SW 1271 (cell line): ENCODE data around the gene DENND1A.
"Not testable (repeated sequence)": the region's sequence is repeated elsewhere in the genome, so short reads cannot be mapped to it uniquely, and the experiment has no call there.

Source experiments
- DNase-seq, 2 experiments: peaks; one replicate each; lab custom pipeline; 2025; lab: John Stamatoyannopoulos, UW

Gene DENND1A

GRCh38 chr9:123946101-123946821 lies 16.3 kb upstream of the DENND1A start:
- DNase-seq = no peak

- no peak for DNase-seq
Measured at GRCh38 chr9:123945532-123945931, 15.6 kb upstream of the DENND1A start.

DNA sequence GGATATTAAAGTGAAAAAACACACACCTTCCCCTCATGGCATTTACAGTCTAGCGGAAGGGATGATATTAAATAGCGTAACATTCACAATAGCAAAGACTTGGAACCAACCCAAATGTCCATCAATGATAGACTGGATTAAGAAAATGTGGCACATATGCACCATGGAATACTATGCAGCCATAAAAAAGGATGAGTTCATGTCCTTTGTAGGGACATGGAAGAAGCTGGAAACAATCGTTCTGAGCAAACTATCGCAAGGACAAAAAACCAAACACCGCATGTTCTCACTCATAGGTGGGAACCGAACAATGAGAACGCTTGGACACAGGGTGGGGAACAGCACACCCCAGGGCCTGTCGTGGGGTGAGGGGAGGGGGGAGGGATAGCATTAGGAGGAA lies 14.5 kb upstream of the DENND1A start:
- not testable (repeated sequence) for DNase-seq

DNA sequence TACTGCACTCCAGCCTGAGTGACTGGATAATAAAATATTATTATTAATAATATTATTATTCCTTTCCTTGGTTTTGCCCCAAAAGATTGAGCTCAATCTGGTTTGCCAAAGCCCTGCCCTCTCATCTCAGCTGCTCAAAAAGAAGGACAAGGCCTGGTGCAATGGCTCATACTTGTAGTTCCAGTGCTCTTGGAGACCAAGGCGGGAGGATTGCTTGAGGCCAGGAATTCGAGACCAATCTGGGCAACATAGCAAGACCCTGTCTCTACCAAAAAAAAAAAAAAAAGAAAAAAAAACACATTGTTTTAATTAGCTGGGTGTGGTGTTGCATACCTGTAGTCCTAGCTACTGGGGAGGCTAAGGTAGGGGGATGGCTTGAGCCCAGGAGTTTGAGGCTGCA lies 13.7 kb upstream of the DENND1A start:
- no peak for DNase-seq

DNA sequence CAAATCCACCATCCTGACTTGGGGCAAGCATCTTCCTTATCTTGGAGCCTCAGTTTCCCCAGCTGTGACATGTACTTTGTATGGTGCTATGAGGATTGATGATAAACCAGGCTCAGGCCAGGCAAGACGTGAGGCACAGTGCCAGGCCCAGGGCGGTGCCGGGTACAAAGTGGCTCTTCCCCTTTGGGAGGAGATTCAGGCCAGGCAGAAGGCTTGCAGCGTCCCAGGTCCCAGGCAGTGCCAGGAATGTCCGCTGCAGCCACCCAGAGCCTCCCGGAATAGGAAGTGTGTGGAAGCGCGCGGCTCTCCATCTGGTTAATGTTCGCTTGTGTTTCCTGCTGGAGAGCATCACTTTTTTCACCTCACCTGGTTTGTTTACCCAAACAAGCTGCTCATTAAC lies 12.6 kb upstream of the DENND1A start:
- no peak for DNase-seq

DNA sequence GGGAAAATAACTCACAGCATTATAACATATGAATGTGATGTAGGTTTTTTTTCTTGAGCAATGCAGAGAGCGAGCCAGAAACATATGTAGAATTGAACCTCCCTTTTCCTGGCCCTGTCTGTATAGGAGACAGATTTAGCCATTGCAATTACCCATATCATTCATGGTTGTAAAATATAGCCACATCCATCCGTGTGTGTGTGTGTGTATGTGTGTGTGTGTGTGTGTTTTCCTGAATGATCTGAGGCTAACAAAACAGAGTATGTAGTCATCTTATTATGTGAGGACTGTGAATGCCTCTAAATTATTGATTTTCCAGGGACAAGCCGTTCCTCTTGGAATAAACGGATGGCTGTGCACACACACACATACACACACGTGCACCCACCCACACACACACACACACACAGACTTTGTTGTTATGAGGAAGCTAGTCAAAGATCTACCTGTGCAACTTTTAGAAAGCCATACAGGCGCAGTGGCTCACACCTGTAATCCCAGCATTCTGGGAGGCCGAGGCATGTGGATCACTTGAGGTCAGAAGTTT lies 11.7 kb upstream of the DENND1A start:
- DNase-seq = no peak

DNA sequence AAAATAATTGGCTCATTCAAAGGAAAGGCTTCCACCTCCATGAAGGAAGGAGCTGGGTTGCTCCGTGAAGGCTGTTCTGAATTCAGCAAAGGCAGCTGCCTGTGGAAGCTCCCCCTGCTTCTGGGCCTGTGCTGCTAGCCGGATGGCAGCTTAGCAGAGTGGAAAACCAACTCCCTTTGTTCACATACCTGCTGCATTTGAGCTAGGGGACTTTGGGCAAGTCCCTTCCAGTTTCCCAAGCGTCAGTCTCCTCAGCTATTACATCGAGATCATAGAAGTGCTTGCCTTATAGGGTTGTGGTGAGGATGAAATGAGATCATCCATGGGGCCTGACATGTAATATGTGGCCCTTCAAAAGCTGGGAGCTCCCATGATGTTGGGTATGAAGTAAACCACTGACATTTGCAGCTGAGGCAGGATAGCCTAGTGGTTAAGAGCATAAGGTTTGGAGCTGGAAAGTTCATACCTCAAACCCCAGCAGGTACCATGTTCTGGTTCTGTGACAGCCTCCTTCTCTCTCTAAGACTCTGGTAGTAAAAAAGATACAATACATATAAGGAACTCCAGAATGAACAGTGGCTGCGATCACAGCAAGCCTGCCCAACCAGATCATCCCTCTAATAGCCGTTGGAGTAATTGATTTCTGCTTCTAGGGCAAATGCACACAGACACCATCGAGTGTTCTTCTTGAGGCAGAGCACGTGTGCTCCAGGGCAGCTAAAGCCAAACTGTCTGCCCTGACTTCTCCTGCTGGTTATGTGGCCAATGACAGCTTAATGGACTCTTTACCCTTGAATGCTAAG lies 11.0 kb upstream of the DENND1A start:
- DNase-seq = no peak

GRCh38 chr9:123938401-123938800 lies 8.5 kb upstream of the DENND1A start:
- DNase-seq = no peak

- DNase-seq = not testable (repeated sequence)
Measured at GRCh38 chr9:123936575-123936974, 6.6 kb upstream of the DENND1A start.

DNA sequence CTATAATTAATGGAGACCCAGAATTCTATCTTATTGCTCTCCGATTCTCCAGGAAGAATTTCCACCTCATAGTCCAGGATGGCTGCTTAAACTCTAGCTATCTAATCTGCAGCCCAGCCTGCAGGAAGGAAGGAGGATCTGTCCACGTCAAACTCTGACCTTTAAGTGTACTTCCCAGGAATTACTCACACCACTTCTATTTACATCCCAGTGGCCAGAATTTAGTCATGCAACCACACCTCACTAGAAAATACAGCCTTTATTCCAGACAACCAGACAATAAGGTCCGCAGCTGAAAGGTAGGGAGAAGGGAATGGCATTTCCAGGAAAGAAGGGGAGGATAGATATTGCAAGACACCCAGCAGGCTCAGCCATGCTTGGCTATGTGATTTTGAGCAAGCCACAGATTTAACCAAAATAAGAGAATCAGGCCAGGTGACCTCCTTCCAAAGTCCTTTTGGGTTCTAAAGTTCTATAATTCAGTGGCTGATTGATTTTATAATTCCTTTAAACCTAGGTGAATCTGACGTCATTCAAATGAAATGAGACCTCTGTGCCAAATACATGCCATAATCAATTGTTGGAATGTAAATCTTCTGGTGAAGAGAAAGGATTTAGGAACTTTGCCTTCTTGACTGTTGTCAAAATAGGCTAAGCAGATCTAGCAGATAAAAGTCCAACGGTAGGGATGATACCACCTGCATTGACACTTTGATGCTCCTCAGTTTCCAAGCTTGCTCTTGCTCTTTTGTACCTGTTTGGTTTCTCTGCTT lies 3.7 kb upstream of the DENND1A start:
- DNase-seq = peak in 1 of 2 experiments; percentile 87

GRCh38 chr9:123929177-123929869 lies 603 bp downstream of the DENND1A start:
- DNase-seq = no peak

- DNase-seq = no peak
Measured at GRCh38 chr9:123928533-123929176, 1.3 kb downstream of the DENND1A start.

DNA sequence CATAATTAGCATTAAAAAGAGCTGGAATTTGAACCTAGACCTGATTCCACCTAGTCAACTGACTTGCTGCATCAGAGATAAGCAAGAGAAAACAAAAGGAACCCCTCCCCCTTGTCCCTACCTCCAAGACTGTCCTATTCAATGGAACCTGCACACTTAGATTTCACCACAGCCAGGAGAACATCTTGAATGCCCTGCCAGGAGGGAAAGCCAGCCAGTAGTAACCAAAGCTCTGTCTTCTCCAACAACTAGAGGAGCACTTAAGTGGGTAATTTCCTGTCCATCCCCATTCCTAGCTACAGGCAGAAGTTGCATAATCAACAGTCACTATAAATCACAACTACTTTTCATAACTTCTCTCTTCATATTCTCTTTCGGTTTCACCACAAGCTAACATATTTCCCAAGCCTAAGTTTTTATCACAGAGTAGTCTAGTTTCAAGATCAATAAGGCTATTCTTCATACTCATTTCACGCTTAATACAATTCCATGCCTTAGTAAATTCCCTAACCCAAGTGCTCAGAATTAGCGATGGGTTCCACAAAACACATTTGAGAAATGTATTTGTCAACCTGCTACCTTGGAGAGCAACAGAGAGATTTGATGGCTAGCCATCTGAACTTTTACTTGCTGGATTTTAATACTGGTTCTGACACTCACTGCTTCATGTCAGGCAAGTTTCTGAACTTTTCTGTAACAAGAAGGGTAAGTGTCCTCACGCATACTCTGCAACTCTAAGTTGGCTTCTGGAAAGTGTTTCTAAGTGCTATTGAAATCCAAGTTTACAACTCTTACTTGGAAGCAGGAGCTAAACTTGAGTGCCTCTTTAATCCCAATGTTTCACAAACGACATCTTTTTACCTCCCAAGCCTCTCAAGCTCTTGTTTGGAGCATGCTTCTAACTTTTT lies 2.0 kb downstream of the DENND1A start:
- peak in 1 of 2 experiments; percentile 36 for DNase-seq

DNA sequence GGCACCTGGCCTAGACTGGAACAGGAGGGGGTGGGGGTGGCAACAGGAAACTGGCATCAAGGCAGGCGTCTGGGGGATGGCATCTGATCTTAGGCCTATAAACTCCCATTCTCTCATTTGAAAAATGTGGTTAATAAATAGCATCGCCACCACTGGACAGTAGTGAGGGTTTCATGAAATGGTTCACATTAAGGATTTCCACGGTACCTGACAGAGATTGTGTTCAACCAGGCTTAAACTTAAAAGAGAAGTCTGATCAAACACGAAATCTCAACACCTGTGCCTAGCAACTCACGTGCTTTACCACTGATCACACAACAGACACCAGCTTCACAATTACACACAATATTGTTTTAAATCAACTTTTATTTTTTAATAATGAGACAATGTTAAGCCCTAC lies 3.0 kb downstream of the DENND1A start:
- no peak for DNase-seq

DNA sequence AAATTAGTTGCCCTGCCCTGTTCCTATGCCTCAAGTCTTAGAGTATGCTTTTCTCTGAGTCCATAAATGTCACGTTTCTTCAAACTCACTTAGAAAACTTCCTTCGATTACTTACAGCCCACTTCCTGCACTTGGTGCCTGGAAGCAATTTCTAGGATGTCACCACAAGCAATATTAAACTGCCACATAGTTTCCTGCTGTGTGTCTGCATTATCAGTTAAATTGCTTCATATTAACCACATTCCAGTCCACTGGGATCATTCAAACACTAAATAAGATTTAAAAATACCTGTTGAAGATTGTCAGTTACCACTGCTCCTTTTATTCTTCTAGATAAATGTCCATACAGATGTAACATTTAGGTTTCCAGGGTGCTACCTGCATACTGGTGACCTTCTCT lies 4.1 kb downstream of the DENND1A start:
- peak in 1 of 2 experiments; percentile 30 for DNase-seq

GRCh38 chr9:123925161-123925560 lies 4.8 kb downstream of the DENND1A start:
- DNase-seq = no peak

GRCh38 chr9:123924727-123925126 lies 5.2 kb downstream of the DENND1A start:
- DNase-seq = no peak

DNA sequence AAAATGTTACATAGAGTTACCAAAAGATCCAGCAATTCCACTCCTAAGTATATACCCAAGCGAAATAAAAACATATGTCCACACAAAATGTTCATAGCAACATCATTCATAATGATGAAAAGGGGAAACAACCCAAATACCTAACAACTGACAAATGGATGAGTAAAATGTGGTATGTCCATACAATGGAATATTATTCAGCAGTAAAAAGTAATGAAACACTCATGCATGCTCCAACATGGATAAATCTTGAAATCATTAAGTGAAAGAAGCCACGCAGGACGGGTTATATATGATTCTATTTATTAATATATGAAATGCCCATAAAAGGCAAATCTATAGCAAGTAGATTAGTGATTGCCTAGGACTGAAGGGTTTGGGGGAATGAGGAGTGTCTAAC lies 6.0 kb downstream of the DENND1A start:
- no peak for DNase-seq

DNA sequence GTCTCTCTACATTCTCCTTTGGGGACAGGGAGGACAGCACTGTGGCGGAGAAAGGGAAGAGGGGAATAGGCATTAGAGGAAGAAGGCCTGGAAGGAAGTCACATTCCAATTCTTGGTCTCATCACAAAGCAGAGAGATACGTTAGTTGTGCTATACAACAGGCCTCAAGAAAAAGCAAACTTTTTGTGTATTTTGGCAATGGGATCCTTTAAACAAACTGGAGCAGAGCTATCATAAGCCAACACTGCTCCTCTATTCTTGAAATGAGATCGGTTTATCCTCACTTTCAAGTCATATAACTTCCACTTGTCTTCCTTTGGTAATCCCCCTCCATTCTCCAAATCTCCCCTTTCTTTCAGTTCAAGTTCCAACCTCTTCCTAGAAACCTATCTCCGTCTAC lies 6.5 kb downstream of the DENND1A start:
- DNase-seq = no peak

DNA sequence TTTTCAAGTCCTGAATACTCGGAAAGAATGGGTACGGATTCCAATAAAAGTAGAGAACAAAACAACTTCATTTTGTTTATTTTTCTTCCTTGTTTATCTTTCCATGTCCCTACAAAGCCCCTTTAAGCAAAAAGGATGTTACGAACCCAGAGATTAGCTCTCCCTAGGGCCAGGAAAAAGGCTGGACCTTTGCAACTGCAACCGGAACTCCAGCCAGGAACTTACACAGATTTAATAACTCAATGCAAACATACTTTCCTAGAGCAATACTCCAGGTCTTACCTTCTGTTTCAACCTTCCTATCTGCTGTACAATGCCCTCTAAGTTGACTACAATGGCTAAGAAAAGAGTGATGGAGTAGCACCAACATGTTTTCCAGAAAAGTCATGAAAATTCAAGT lies 7.0 kb downstream of the DENND1A start:
- no peak for DNase-seq
